Activated T-cell treated with anti-CD3 and anti-CD28 coated beads, Interleukin-2, amount 50 U/mL, for 1 hour (primary cell): Measurements from ENCODE around the gene ACP5.
"Not testable (repeated sequence)": the region's sequence is repeated elsewhere in the genome, so short reads cannot be mapped to it uniquely, and the experiment has no call there.

Source experiments
- DNase-seq: peaks from one replicate; pipeline ENCODE4 v3.0.0-alpha.2; 2020

ACP5 gene

DNA sequence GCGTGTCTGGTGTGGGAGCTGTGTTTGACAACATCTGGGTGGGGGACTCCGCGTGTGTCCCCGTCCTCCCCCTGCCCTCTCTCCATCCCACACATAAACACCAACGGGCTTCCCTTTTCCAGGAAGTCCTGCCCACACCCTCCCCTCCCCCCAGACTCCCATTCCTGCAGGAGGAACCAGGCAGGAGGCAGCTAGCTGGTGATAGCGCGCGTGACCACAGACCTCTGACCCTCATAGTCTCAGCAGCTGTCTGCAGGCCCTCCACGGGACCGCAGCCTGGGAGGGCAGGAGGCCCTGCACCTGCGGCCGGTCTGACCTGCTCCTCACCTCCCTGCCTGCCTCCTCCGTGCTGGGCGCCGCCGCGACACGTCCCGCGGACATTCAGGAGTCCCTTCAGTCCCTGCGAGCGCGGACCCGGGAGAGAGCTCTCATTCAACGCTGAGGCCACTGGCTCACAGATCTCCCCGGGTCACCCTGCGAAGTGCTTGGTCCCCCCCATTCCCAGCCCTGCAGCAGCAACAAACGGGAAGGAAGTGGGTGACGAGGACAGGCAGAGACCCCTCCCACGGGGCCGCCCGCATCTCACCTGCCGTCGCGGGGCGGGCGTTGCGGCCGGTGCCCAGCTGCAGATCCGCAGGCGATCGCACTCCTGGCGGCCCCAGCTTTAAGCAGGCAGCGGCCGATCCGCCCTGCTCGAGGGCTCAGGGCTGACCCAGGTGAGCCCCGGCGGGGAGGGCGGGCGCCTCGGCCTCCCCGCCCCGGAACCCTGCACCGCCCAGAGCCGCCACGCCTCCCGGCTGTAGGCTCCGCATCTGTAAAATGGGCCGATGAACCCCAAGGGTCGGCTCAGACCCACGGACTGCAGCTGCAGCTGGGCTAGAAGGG, 1.1 kb upstream of the ACP5 start:
- DNase-seq: peak; percentile 50

DNA sequence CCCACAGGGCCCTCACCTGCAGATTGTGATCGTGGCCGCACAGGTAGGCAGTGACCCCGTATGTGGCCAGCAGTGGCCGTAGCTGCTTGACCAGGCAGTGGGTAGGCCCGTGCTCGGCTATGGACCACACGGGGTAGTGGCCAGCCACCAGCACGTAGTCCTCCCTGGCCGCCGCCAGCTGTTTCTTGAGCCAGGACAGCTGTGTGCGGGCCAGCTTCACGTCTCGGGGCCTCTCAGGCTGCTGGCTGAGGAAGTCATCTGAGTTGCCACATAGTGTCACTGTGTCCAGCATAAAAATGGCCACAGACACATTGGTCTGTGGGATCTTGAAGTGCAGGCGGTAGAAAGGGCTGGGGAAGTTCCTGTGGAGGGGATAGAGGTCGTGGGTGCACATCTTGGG, 1.2 kb downstream of the ACP5 start:
- DNase-seq: no peak

DNA sequence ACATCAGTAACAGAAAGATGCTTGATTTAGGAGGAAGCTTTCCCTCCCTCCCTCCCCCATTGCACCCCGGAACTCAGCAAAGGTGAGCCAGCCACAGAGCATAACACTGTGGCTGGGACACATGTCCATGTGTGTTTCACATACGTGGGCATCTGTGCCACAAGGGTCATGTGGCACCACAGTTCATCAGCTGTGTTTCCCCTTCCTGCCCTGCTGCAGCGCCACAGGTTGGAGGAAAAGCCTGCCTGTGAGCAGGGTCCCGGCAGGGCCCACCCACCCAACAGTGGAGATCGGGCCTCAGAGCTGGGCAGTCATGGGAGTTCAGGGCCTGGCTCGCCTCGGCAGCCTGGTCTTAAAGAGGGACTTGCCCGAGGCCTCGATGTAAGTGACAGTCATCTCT, 2.8 kb downstream of the ACP5 start:
- DNase-seq: no peak

DNA sequence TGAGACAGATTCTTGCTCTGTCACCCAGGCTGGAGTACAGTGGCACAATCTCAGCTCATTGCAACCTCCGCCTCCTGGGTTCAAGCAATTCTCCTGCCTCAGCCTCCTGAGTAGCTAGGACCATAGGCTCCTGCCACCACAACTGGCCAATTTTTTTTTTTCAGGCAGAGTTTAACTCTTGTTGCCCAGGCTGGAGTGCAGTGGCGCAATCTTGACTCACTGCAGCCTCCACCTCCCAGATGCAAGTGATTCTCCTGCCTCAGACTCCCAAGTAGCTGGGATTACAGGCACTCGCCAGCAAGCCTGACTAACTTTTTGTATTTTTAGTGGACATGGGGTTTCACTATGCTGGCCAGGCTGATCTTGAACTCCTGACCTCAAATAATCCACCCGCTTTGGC, 3.7 kb downstream of the ACP5 start:
- not testable (repeated sequence) for DNase-seq

DNA sequence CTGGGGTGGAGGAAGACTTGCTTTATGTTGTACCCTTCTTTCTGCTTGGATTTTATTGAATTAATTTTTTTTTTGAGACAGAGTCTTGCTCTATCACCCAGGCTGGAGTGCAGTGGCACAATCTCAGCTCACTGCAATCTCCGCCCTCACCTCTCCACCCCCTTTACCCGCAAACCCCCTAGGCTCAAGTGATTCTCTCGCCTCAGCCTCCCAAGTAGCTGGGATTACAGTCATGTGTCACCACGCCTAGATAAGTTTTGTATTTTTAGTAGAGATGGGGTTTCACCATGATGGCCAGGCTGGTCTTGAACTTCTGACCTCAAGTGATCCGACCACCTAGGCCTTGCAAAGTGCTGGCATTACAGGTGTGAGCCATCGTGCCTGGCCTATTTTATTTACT, 4.1 kb downstream of the ACP5 start:
- DNase-seq: not testable (repeated sequence)

DNA sequence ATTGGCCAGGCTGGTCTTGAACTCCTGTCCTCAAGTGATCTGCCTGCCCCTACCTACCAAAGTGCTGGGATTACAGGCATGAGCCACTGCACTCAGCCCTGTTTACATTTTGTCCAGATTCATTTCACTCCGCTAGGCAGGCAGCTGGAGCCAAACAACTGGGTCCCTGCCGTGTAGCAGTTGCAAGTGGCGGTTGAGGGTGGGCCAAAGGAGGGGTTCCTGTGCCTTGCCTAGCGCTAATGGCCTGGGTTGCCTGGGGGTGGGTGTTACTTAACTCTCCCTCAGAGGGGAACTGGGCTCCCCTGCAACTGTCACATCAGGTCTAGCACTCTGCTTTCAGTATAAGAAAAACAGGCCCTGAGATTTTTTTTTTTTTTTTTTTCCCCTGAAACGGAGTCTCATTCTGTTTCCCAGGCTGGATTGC, 7.4 kb downstream of the ACP5 start:
- no peak for DNase-seq

DNA sequence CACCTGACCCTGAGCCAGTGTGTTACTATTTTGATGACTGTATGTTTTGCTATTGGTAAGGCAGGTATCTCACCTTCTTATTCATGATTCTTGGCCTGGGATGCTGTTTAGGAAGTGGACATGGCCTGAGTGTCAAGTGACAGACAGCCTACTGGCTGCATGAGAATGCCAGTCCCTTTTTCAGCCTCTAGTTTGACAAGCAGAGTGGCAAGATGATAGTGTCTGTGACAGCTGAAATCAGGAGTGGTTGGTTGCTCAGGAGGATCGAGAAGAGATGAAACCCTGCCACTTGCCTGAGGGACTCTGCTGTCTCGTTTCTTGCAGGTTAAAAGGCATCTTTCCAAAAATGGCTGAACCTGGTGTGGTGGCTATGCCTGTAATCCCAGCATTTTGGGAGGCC, 11.3 kb downstream of the ACP5 start:
- DNase-seq: no peak

DNA sequence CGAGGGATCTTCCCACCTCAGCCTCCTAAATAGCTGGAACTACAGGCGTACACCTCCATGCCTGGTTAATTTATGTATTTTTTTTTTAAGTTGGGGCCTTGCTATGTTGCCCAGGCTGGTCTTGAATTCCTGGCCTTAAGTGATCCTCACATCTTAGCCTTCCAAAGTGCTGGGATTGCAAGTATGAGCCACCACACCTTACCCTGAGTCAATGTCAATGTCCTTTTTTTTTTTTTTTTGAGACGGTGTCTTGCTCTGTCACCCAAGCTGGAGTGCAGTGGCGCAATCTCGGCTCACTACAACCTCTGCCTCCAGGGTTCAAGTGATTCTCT, 11.8 kb downstream of the ACP5 start:
- not testable (repeated sequence) for DNase-seq

- DNase-seq: not testable (repeated sequence)
These were observed 13.2 kb downstream of the ACP5 start for GRCh38 chr19:11564082-11564807.

GRCh38 chr19:11563532-11563931, 13.9 kb downstream of the ACP5 start:
- DNase-seq: no peak

GRCh38 chr19:11560404-11561051, 16.9 kb downstream of the ACP5 start:
- no peak for DNase-seq

DNA sequence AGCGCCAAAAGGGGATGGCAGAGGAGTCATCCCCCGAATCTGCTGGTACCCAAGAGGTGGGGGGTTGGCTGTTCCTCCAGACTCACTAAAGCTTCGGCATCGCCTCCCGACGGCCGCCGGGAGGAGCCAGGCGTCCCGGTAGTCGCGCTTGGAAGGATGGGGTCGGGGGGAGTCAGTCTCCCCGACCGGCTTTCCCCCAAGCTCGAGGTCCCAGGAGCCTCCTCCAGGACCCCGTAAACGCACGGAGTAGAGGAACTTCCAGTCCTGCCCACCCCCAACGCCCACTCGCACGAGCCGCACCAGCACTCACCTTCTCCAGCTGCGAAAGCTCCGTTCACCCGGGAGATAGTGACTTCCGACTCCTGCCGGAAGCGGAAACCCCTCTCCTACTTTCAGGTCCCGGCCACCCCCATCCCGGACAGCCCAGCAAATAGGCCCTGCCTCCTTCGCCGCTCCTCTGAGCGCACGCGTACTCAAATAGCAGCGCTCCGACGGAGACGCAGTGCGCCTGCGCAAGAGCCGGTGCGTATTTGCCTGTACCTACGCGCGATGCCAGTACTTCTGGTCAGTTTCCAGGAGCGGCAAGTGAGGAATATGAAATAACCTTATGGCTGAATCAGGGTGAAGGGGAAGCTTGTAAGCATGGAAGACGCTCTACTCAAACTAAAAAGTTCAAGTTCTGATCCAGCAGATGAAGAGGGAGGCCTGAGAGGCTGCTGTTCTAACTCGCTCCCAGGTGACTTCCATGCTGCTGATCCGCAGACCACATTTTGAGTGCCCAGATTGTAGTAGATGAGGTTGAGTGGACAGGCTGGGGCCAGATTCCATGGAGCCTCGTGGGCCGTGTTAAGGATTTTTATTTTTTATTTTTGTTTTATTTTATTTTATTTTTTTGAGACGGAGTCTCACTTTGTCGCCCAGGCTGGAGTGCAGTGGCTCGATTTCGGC, 18.3 kb downstream of the ACP5 start, which contains the start of gene ELOF1:
Gene ELOF1, minus strand, starts transcription at position 350 of the 948 bp plus-strand sequence. CDS start 4,883 bp downstream, outside the sequence.
- DNase-seq: peak; percentile 92

GRCh38 chr19:11556634-11557420, 20.6 kb downstream of the ACP5 start:
- no peak for DNase-seq

GRCh38 chr19:11555246-11555645, 22.2 kb downstream of the ACP5 start:
- no peak for DNase-seq

DNA sequence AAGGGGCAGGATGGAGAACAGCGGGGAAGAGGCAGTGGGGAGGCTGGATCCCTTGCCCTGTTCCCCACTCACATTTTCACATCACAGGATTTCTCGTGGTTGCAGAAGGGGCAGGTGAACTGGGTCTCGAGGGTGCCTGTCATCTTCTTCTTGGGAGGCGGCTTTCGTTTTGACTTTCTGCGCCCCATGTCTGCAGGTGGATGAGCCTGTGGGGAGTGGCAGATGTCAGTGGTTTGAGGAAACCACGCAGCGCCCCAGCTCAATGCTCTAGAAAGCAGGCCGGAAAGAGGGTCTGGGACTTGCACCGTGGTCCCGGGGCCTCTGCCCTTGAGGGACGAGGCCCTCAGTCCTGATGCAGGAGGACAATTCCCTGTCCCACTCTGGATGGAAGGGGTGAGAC, 23.3 kb downstream of the ACP5 start:
- no peak for DNase-seq

DNA sequence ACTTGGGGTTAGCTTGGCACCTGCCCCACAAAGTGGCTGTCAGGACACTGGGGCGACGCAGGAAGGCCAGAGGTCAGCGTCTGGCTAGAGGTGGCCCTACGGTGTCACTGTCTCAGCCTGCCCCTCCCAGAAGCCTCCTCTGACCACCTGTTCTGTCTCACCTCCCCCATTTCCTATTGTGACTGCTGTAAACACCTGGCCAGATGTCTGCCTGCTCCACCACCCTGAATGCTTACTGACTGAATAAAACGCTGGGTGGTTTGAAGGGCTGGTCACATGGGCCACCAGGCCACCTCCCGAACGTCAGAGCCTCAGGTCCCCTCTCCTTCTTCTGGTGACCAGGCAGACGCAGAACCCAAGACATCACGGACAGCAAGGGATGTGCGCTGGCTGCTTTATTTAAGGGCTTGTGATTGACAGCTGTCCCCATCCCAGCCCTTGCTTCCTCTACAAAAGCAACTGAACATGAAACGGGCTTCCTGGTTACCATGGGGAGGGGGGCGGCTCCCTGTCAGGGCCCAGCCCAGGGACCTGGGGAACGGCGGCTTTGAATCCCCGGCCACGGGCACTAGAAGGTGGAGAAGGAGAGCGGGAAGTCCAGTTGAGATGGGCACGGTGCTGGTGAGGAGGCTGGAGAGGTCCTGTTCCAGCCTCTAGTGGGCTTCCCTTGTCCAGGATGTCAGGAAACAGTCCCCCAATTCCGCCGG, 24.6 kb downstream of the ACP5 start:
- no peak for DNase-seq

DNA sequence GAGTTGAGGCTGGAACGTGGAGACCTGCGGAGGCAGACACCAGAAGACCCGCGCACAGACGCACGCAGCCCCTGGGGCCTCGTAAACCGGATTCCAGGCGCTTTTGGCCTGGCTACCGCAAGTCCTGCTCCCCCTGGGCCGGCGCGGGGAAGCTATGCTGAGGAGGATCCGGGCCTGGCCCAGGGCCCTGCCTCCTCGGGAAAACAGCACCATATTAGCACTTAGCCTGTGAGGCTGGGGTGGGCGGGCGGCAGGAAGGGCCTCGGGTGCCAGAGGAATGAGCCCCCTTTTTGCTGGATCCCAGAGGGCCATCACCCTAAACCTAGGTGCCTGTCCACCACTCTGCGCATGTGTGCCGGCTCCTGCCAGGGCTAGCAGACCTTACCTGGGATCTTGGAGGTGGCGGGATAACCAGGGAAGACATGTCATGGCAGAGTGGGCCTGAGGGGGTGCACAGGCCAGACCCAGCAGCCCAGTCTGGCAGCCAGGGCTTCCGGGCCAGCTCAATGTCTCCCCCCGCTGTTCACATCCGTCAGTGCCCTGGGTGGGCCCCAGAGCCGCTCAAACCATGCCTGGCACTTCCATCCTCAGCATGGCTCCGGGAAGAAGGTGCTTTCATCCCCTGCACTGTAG, 25.7 kb downstream of the ACP5 start:
- no peak for DNase-seq

- no peak for DNase-seq
These were observed 27.2 kb downstream of the ACP5 start for GRCh38 chr19:11550265-11550664.

DNA sequence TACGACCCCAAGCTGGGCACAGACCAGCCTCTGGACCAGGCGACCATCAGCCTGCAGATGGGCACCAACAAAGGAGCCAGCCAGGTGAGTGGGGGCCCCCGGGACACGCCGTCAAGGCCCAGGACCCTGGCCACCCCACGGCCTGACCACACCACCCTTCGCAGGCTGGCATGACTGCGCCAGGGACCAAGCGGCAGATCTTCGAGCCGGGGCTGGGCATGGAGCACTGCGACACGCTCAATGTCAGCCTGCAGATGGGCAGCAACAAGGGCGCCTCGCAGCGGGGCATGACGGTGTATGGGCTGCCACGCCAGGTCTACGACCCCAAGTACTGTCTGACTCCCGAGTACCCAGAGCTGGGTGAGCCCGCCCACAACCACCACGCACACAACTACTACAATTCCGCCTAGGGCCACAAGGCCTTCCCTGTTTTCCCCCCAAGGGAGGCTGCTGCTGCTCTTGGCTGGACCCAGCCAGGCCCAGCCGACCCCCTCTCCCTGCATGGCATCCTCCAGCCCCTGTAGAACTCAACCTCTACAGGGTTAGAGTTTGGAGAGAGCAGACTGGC, 28.0 kb downstream of the ACP5 start:
- no peak for DNase-seq
